ENCODE data around the gene FKRP.

The FKRP gene

GRCh38 chr19:46715620-46715974 lies 30.3 kb upstream of the FKRP start:
- Histone ChIP-seq H3K9me3 (ENCODE audit: control insufficient read depth, insufficient read depth, low read length) (no peaks in the 10 kb centered on the region), H3K9me2 (replicated peaks; ENCODE audit: control insufficient read depth, low read length) (no peaks in the 10 kb centered on the region), H3F3A (ENCODE audit: control insufficient read depth, insufficient read depth) (peaks cover 35% of the 10 kb centered on the region), H3K27me3 (ENCODE audit: control insufficient read depth, low read length) (no peaks in the 10 kb centered on the region), H3K27ac (ENCODE audit: low read depth, low read length) (peak overlapping the region; percentile 93), H4K20me1 (ENCODE audit: control insufficient read depth, insufficient read depth, low read depth, low read length) (no peaks in the 10 kb centered on the region), H3K36me3 (ENCODE audit: control insufficient read depth, low read length) (peaks cover 68% of the 10 kb centered on the region), H3K4me2 (ENCODE audit: low read length) (peak overlapping the region; percentile 100), H3K79me2 (ENCODE audit: control insufficient read depth, low read length) (peaks cover 50% of the 10 kb centered on the region), H3K4me1 (ENCODE audit: control insufficient read depth, low read length) (peaks cover 57% of the 10 kb centered on the region), H3K4me3 (ENCODE audit: low read length) (peak overlapping the region; percentile 88)
- TF ChIP-seq, protein P1, sequence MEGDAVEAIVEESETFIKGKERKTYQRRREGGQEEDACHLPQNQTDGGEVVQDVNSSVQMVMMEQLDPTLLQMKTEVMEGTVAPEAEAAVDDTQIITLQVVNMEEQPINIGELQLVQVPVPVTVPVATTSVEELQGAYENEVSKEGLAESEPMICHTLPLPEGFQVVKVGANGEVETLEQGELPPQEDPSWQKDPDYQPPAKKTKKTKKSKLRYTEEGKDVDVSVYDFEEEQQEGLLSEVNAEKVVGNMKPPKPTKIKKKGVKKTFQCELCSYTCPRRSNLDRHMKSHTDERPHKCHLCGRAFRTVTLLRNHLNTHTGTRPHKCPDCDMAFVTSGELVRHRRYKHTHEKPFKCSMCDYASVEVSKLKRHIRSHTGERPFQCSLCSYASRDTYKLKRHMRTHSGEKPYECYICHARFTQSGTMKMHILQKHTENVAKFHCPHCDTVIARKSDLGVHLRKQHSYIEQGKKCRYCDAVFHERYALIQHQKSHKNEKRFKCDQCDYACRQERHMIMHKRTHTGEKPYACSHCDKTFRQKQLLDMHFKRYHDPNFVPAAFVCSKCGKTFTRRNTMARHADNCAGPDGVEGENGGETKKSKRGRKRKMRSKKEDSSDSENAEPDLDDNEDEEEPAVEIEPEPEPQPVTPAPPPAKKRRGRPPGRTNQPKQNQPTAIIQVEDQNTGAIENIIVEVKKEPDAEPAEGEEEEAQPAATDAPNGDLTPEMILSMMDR (IDR thresholded peaks at IDR 0.05; ENCODE audit: low read depth, low read length, poor library complexity, severe bottlenecking): no peak
- TF ChIP-seq EZH2phosphoT487 (IDR thresholded peaks at IDR 0.05; ENCODE audit: borderline replicate concordance, low read length): no peak

GRCh38 chr19:46715975-46716671 lies 29.7 kb upstream of the FKRP start:
- H3K4me2 ChIP-seq (ENCODE audit: low read length): peak overlapping the region; percentile 100
- H3K79me2 ChIP-seq (ENCODE audit: control insufficient read depth, low read length): peaks cover 47% of the 10 kb centered on the region

DNA sequence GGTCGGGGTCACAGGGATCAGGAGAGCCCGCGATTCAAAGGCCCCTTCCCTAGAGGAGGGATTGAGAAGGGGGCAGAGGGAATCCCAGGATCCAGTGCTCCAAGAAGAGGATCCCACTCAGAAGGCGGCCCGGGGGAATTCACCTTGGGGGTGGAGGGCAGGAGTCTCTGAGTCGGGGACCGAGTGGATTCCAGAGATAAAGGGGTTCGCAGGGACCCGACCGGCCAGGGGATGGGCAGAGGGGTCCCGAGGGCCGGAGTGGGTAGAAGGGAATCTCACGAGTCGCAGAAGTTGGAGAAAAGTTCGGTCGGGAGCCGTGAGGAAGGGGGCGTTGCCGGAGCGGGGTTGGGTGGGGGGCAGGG lies 29.2 kb upstream of the FKRP start:
- Histone ChIP-seq H3K9me3 (ENCODE audit: control insufficient read depth, insufficient read depth, low read length) (no peaks in the 10 kb centered on the region), H3K27ac (ENCODE audit: low read depth, low read length) (peak overlapping the region; percentile 93), H3F3A (ENCODE audit: control insufficient read depth, insufficient read depth) (peaks cover 35% of the 10 kb centered on the region), H3K79me2 (ENCODE audit: control insufficient read depth, low read length) (peaks cover 47% of the 10 kb centered on the region), H4K20me1 (ENCODE audit: control insufficient read depth, insufficient read depth, low read depth, low read length) (no peaks in the 10 kb centered on the region), H3K4me3 (ENCODE audit: low read length) (peak overlapping the region; percentile 88), H3K9me2 (replicated peaks; ENCODE audit: control insufficient read depth, low read length) (no peaks in the 10 kb centered on the region), H3K4me2 (ENCODE audit: low read length) (peak overlapping the region; percentile 100), H3K36me3 (ENCODE audit: control insufficient read depth, low read length) (peaks cover 71% of the 10 kb centered on the region), H3K27me3 (ENCODE audit: control insufficient read depth, low read length) (no peaks in the 10 kb centered on the region), H3K4me1 (ENCODE audit: control insufficient read depth, low read length) (peaks cover 66% of the 10 kb centered on the region)
- TF ChIP-seq EZH2phosphoT487 (IDR thresholded peaks at IDR 0.05; ENCODE audit: borderline replicate concordance, low read length): no peak
- TF ChIP-seq, protein P1 (IDR thresholded peaks at IDR 0.05; ENCODE audit: low read depth, low read length, poor library complexity, severe bottlenecking): no peak

More at GRCh38 chr19:46715975-46716671, 29.7 kb upstream of the FKRP start:
- Histone ChIP-seq H3K27me3 (ENCODE audit: control insufficient read depth, low read length) (no peaks in the 10 kb centered on the region), H3K9me3 (ENCODE audit: control insufficient read depth, insufficient read depth, low read length) (no peaks in the 10 kb centered on the region), H3K4me1 (ENCODE audit: control insufficient read depth, low read length) (peaks cover 62% of the 10 kb centered on the region), H3F3A (ENCODE audit: control insufficient read depth, insufficient read depth) (peaks cover 35% of the 10 kb centered on the region), H3K36me3 (ENCODE audit: control insufficient read depth, low read length) (peaks cover 68% of the 10 kb centered on the region), H3K27ac (ENCODE audit: low read depth, low read length) (peak overlapping the region; percentile 93), H4K20me1 (ENCODE audit: control insufficient read depth, insufficient read depth, low read depth, low read length) (no peaks in the 10 kb centered on the region), H3K4me3 (ENCODE audit: low read length) (peak overlapping the region; percentile 88), H3K9me2 (replicated peaks; ENCODE audit: control insufficient read depth, low read length) (no peaks in the 10 kb centered on the region)
- TF ChIP-seq EZH2phosphoT487 (IDR thresholded peaks at IDR 0.05; ENCODE audit: borderline replicate concordance, low read length): no peak
- TF ChIP-seq, protein P1 (IDR thresholded peaks at IDR 0.05; ENCODE audit: low read depth, low read length, poor library complexity, severe bottlenecking): peak; percentile 42
